ENCODE results near the gene DHX32. TPM values are rescaled to one million over a fixed set of nuclear protein-coding genes. Genes with fewer than 3 reads are reported as not detected.

Gene DHX32
- total RNA-seq, 1 donor from 2014 or later: 35.6 TPM

- Mint-ChIP-seq H3K27me3 (ENCODE audit: low read depth) (no peaks in the 10 kb centered on the region), H3K4me1 (no peaks in the 10 kb centered on the region), H3K4me3 (no peak overlapping the region), H3K9me3 (no peaks in the 10 kb centered on the region), H3K27ac (ENCODE audit: unreplicated experiment) (no peak overlapping the region), H3K36me3 (ENCODE audit: low read depth) (peaks cover 7% of the 10 kb centered on the region)
- no peak for TF ChIP-seq CTCF (conservative IDR thresholded peaks at IDR 0.05)
- DNase-seq (ENCODE audit: low read depth, low spot score): no peak
Measured at GRCh38 chr10:125797994-125798662, 83.0 kb downstream of the DHX32 start.

- TF ChIP-seq CTCF (conservative IDR thresholded peaks at IDR 0.05): no peak
- Mint-ChIP-seq H3K4me1 (no peaks in the 10 kb centered on the region), H3K36me3 (ENCODE audit: low read depth) (peaks cover 7% of the 10 kb centered on the region), H3K27me3 (ENCODE audit: low read depth) (no peaks in the 10 kb centered on the region), H3K4me3 (no peak overlapping the region), H3K27ac (ENCODE audit: unreplicated experiment) (no peak overlapping the region), H3K9me3 (no peaks in the 10 kb centered on the region)
- DNase-seq (ENCODE audit: low read depth, low spot score): no peak
Measured at GRCh38 chr10:125797424-125797823, 83.7 kb downstream of the DHX32 start.

- H3K4me3 Mint-ChIP-seq: no peak overlapping the region
- no peaks in the 10 kb centered on the region for H3K9me3 Mint-ChIP-seq
Measured at GRCh38 chr10:125795637-125796190, 85.4 kb downstream of the DHX32 start.

GRCh38 chr10:125795128-125795527 is 86.0 kb downstream of the DHX32 start:
- H3K9me3 Mint-ChIP-seq: no peaks in the 10 kb centered on the region
- no peaks in the 10 kb centered on the region for H3K27me3 Mint-ChIP-seq (ENCODE audit: low read depth)
- peaks cover 3% of the 10 kb centered on the region for H3K36me3 Mint-ChIP-seq (ENCODE audit: low read depth)
- no peaks in the 10 kb centered on the region for H3K4me1 Mint-ChIP-seq
- no peak overlapping the region for H3K27ac Mint-ChIP-seq (ENCODE audit: unreplicated experiment)
- no peak overlapping the region for H3K4me3 Mint-ChIP-seq
- no peak for DNase-seq (ENCODE audit: low read depth, low spot score)
- TF ChIP-seq CTCF (conservative IDR thresholded peaks at IDR 0.05): no peak

More at GRCh38 chr10:125795637-125796190, 85.4 kb downstream of the DHX32 start:
- H3K27me3 Mint-ChIP-seq (ENCODE audit: low read depth): no peaks in the 10 kb centered on the region
- DNase-seq (ENCODE audit: low read depth, low spot score): no peak
- H3K27ac Mint-ChIP-seq (ENCODE audit: unreplicated experiment): peak overlapping the region; percentile 50
- H3K4me1 Mint-ChIP-seq: no peaks in the 10 kb centered on the region
- peaks cover 3% of the 10 kb centered on the region for H3K36me3 Mint-ChIP-seq (ENCODE audit: low read depth)
- no peak for TF ChIP-seq CTCF (conservative IDR thresholded peaks at IDR 0.05)

- no peak overlapping the region for H3K4me3 Mint-ChIP-seq
- peaks cover 3% of the 10 kb centered on the region for H3K36me3 Mint-ChIP-seq (ENCODE audit: low read depth)
- H3K4me1 Mint-ChIP-seq: no peaks in the 10 kb centered on the region
- peak overlapping the region; percentile 43 for H3K27ac Mint-ChIP-seq (ENCODE audit: unreplicated experiment)
- TF ChIP-seq CTCF (conservative IDR thresholded peaks at IDR 0.05): no peak
- no peaks in the 10 kb centered on the region for H3K9me3 Mint-ChIP-seq
- DNase-seq (ENCODE audit: low read depth, low spot score): no peak
- H3K27me3 Mint-ChIP-seq (ENCODE audit: low read depth): no peaks in the 10 kb centered on the region
Measured at GRCh38 chr10:125792342-125793300, 88.5 kb downstream of the DHX32 start.

Measured in neural crest cell (in vitro differentiated cells).